SJCRH30 (cell line): ENCODE measurements around the gene NXN. TPM values are rescaled to one million over a fixed set of nuclear protein-coding genes. Genes with fewer than 3 reads are reported as not detected.

Experiments
- DNase-seq, 2 experiments: peaks; one replicate each; pipeline ENCODE4 v3.0.0-alpha.2; 2015 to 2020
- H3K27ac ChIP-seq: fragments of 250-450 bp; sonication (Bioruptor Pico); 2 replicates; pipeline ENCODE4 v1.5.1; 2020; ENCODE audit warnings: mild to moderate bottlenecking, moderate library complexity
- H3K27me3 ChIP-seq: fragments of 250-450 bp; sonication (Bioruptor Pico); 2 replicates; pipeline ENCODE4 v1.5.1; 2020; ENCODE audit warnings: mild to moderate bottlenecking, moderate library complexity
- H3K36me3 ChIP-seq: fragments of 250-450 bp; sonication (Bioruptor Pico); 2 replicates; pipeline ENCODE4 v1.5.1; 2020; ENCODE audit warnings: mild to moderate bottlenecking, moderate library complexity
- H3K4me1 ChIP-seq: fragments of 250-450 bp; sonication (Bioruptor Pico); 2 replicates; pipeline ENCODE4 v1.5.1; 2020; ENCODE audit warnings: mild to moderate bottlenecking, moderate library complexity
- H3K4me3 ChIP-seq: fragments of 250-450 bp; sonication (Bioruptor Pico); 2 replicates; pipeline ENCODE4 v1.5.1; 2020; ENCODE audit warnings: mild to moderate bottlenecking, moderate library complexity
- H3K9me3 ChIP-seq: fragments of 250-450 bp; sonication (Bioruptor Pico); replicated peaks from 2 replicates; pipeline ENCODE4 v1.5.1; 2020; ENCODE audit warnings: mild to moderate bottlenecking, moderate library complexity
- total RNA-seq: library from RNA; depleted of rRNA; stranded (reverse); fragments of >200 nt; shearing (Covaris generic); gene quantifications from 2 replicates; pipeline ENCODE4 v1.2.3, GENCODE V29; 2014

Gene NXN
- total RNA-seq, 1 experiment from 2014 or later, result 35.2 TPM

GRCh38 chr17:1010586-1010985, 31.0 kb upstream of the NXN start:
- peaks cover 8% of the 10 kb centered on the region; the same call in 1 of the 2 replicates for H3K4me1 ChIP-seq

GRCh38 chr17:1010086-1010450, 30.5 kb upstream of the NXN start:
- Histone ChIP-seq H3K9me3 (no peaks in the 10 kb centered on the region), H3K4me1 (peaks cover 8% of the 10 kb centered on the region; the same call in 1 of the 2 replicates), H3K36me3 (no peaks in the 10 kb centered on the region), H3K27me3 (no peaks in the 10 kb centered on the region), H3K27ac (no peak overlapping the region), H3K4me3 (no peak overlapping the region)
- DNase-seq, result no peak

More at GRCh38 chr17:1010586-1010985, 31.0 kb upstream of the NXN start:
- Histone ChIP-seq H3K27me3 (no peaks in the 10 kb centered on the region), H3K36me3 (no peaks in the 10 kb centered on the region), H3K27ac (no peak overlapping the region), H3K9me3 (no peaks in the 10 kb centered on the region), H3K4me3 (no peak overlapping the region)
- no peak for DNase-seq

GRCh38 chr17:1009229-1010085, 29.9 kb upstream of the NXN start:
- H3K27ac ChIP-seq, result no peak overlapping the region
- DNase-seq, result peak; percentile 44 to 59
- no peaks in the 10 kb centered on the region for H3K9me3 ChIP-seq
- no peaks in the 10 kb centered on the region; the same call in 1 of the 2 replicates for H3K36me3 ChIP-seq
- H3K4me1 ChIP-seq, result peaks cover 8% of the 10 kb centered on the region; the same call in 1 of the 2 replicates
- H3K4me3 ChIP-seq, result no peak overlapping the region
- no peaks in the 10 kb centered on the region for H3K27me3 ChIP-seq

GRCh38 chr17:1008008-1008761, 28.6 kb upstream of the NXN start:
- peaks cover 4% of the 10 kb centered on the region for H3K36me3 ChIP-seq
- no peak overlapping the region for H3K27ac ChIP-seq
- no peaks in the 10 kb centered on the region for H3K27me3 ChIP-seq
- no peaks in the 10 kb centered on the region for H3K9me3 ChIP-seq
- DNase-seq, result no peak
- no peak overlapping the region for H3K4me3 ChIP-seq
- H3K4me1 ChIP-seq, result peaks cover 14% of the 10 kb centered on the region

GRCh38 chr17:1007310-1008007, 27.9 kb upstream of the NXN start:
- Histone ChIP-seq H3K4me3 (no peak overlapping the region), H3K4me1 (peaks cover 21% of the 10 kb centered on the region), H3K36me3 (peaks cover 9% of the 10 kb centered on the region), H3K27me3 (no peaks in the 10 kb centered on the region), H3K9me3 (no peaks in the 10 kb centered on the region), H3K27ac (no peak overlapping the region)
- DNase-seq, result no peak

- Histone ChIP-seq H3K27me3 (no peaks in the 10 kb centered on the region), H3K9me3 (no peaks in the 10 kb centered on the region), H3K36me3 (peaks cover 19% of the 10 kb centered on the region), H3K27ac (no peak overlapping the region), H3K4me1 (peaks cover 35% of the 10 kb centered on the region), H3K4me3 (no peak overlapping the region)
- DNase-seq, result no peak
These were observed 26.5 kb upstream of the NXN start for GRCh38 chr17:1006054-1006453.

- Histone ChIP-seq H3K36me3 (peaks cover 19% of the 10 kb centered on the region), H3K4me1 (peaks cover 41% of the 10 kb centered on the region), H3K27me3 (no peaks in the 10 kb centered on the region), H3K4me3 (no peak overlapping the region), H3K27ac (no peak overlapping the region), H3K9me3 (no peaks in the 10 kb centered on the region)
- peak in 1 of 2 experiments; percentile 41 for DNase-seq
These were observed 25.9 kb upstream of the NXN start for GRCh38 chr17:1005361-1005946.

GRCh38 chr17:1004769-1005295, 25.3 kb upstream of the NXN start:
- Histone ChIP-seq H3K36me3 (peaks cover 19% of the 10 kb centered on the region), H3K9me3 (no peaks in the 10 kb centered on the region)

GRCh38 chr17:1003972-1004768, 24.6 kb upstream of the NXN start:
- Histone ChIP-seq H3K9me3 (no peaks in the 10 kb centered on the region), H3K4me3 (no peak overlapping the region), H3K4me1 (peaks cover 36% of the 10 kb centered on the region), H3K27me3 (no peaks in the 10 kb centered on the region), H3K36me3 (peaks cover 22% of the 10 kb centered on the region), H3K27ac (no peak overlapping the region)
- DNase-seq, result no peak

More at GRCh38 chr17:1004769-1005295, 25.3 kb upstream of the NXN start:
- DNase-seq, result no peak
- no peak overlapping the region for H3K27ac ChIP-seq
- H3K4me1 ChIP-seq, result peaks cover 39% of the 10 kb centered on the region
- no peaks in the 10 kb centered on the region for H3K27me3 ChIP-seq
- H3K4me3 ChIP-seq, result no peak overlapping the region

- Histone ChIP-seq H3K27ac (no peak overlapping the region), H3K27me3 (no peaks in the 10 kb centered on the region), H3K9me3 (no peaks in the 10 kb centered on the region), H3K4me1 (peaks cover 36% of the 10 kb centered on the region), H3K36me3 (peaks cover 27% of the 10 kb centered on the region), H3K4me3 (no peak overlapping the region)
- no peak for DNase-seq
These were observed 24.0 kb upstream of the NXN start for GRCh38 chr17:1003633-1003971.

- DNase-seq, result peak; percentile 15 to 63
- Histone ChIP-seq H3K27me3 (no peaks in the 10 kb centered on the region), H3K4me3 (no peak overlapping the region), H3K27ac (peak overlapping the region; percentile 93), H3K9me3 (no peaks in the 10 kb centered on the region), H3K36me3 (peaks cover 27% of the 10 kb centered on the region), H3K4me1 (peaks cover 36% of the 10 kb centered on the region)
These were observed 23.4 kb upstream of the NXN start for GRCh38 chr17:1002771-1003555.

GRCh38 chr17:1002412-1002753, 22.8 kb upstream of the NXN start:
- DNase-seq, result no peak
- Histone ChIP-seq H3K27me3 (no peaks in the 10 kb centered on the region), H3K9me3 (no peaks in the 10 kb centered on the region), H3K27ac (peak overlapping the region; percentile 93), H3K4me1 (peaks cover 36% of the 10 kb centered on the region), H3K36me3 (peaks cover 27% of the 10 kb centered on the region), H3K4me3 (no peak overlapping the region)
